Bone marrow (tissue), 2 donors: ENCODE data around the gene RNF7.
"Not testable (repeated sequence)": the region's sequence is repeated elsewhere in the genome, so short reads cannot be mapped to it uniquely, and the experiment has no call there.

Source experiments
- DNase-seq, 2 donors: peaks; one replicate each; lab custom pipeline; 2025; lab: John Stamatoyannopoulos, UW

The RNF7 gene

GRCh38 chr3:141735770-141736465 lies 2.2 kb upstream of the RNF7 start:
- no peak for DNase-seq

- DNase-seq = peak in 1 of 2 donors; percentile 56
These were observed 1.0 kb upstream of the RNF7 start for GRCh38 chr3:141737093-141737492.

GRCh38 chr3:141737678-141738021 lies 448 bp upstream of the RNF7 start:
- no peak for DNase-seq

GRCh38 chr3:141738891-141739363 lies 829 bp downstream of the RNF7 start:
- peak; percentile 44 to 65 for DNase-seq

GRCh38 chr3:141739731-141740130 lies 1.6 kb downstream of the RNF7 start:
- DNase-seq = no peak

GRCh38 chr3:141740349-141740748 lies 2.3 kb downstream of the RNF7 start:
- no peak for DNase-seq

GRCh38 chr3:141743305-141743704 lies 5.2 kb downstream of the RNF7 start:
- DNase-seq = no peak

GRCh38 chr3:141746962-141747361 lies 8.9 kb downstream of the RNF7 start:
- no peak for DNase-seq

- no peak for DNase-seq
These were observed 15.3 kb downstream of the RNF7 start for GRCh38 chr3:141753399-141753798.

- DNase-seq = no peak
These were observed 15.9 kb downstream of the RNF7 start for GRCh38 chr3:141754032-141754431.

GRCh38 chr3:141762552-141762951 lies 24.5 kb downstream of the RNF7 start:
- DNase-seq = not testable (repeated sequence)

- no peak for DNase-seq
These were observed 25.1 kb downstream of the RNF7 start, which contains the start of gene GRK7 for GRCh38 chr3:141763088-141763750. TSS of gene GRK7 (plus strand) at chr3:141763408. CDS start at chr3:141778285, 14,877 bp downstream.

GRCh38 chr3:141764045-141764444 lies 25.9 kb downstream of the RNF7 start:
- no peak for DNase-seq

- no peak for DNase-seq
These were observed 26.4 kb downstream of the RNF7 start for GRCh38 chr3:141764465-141764864.

GRCh38 chr3:141764986-141765385 lies 26.9 kb downstream of the RNF7 start:
- no peak for DNase-seq

- DNase-seq = peak in 1 of 2 donors; percentile 44
These were observed 29.0 kb downstream of the RNF7 start for GRCh38 chr3:141767066-141767465.

- no peak for DNase-seq
These were observed 31.3 kb downstream of the RNF7 start for GRCh38 chr3:141769221-141769894.

- no peak for DNase-seq
These were observed 35.6 kb downstream of the RNF7 start for GRCh38 chr3:141773676-141774075.

- DNase-seq = no peak
These were observed 38.3 kb downstream of the RNF7 start for GRCh38 chr3:141776376-141776775.

GRCh38 chr3:141776885-141777284 lies 38.8 kb downstream of the RNF7 start:
- DNase-seq = no peak

GRCh38 chr3:141777957-141778813 lies 40.1 kb downstream of the RNF7 start:
- DNase-seq = no peak

GRCh38 chr3:141779667-141780066 lies 41.6 kb downstream of the RNF7 start:
- no peak for DNase-seq
